ENCODE results near the gene KCNIP1. TPM values are rescaled to one million over a fixed set of nuclear protein-coding genes. Genes with fewer than 3 reads are reported as not detected.
A peak's percentile ranks its signal among the peaks of the same experiment; 100 is the strongest.

The KCNIP1 gene
- polyA plus RNA-seq, 2 of the 4 experiments (the other 2 are of a cell fraction) = not detected

- TF ChIP-seq CTCF (IDR thresholded peaks at IDR 0.05) (peak; percentile 90), KDM1A (IDR thresholded peaks at IDR 0.05; ENCODE audit: low read depth) (no peak)
Measured at GRCh38 chr5:170632985-170633234, 129.1 kb downstream of the KCNIP1 start (continued).

- TF ChIP-seq CHD4 (IDR thresholded peaks at IDR 0.05; ENCODE audit: borderline replicate concordance) (no peak), EHMT2 (IDR thresholded peaks at IDR 0.05; ENCODE audit: low read depth) (no peak), ZC3H11A (IDR thresholded peaks at IDR 0.05) (no peak), JUN (IDR thresholded peaks at IDR 0.05) (0 out of 5 replicates have a peak, but pooled peaks of 1 of the 2 experiments have one; percentile 31), PHF8 (IDR thresholded peaks at IDR 0.05; ENCODE audit: borderline replicate concordance, low read depth) (peak; percentile 30; the same call in 1 of the 2 replicates), HOXB13 (CRISPR knock-in tag; IDR thresholded peaks at IDR 0.05; ENCODE audit: low read depth) (no peak), EHF (CRISPR knock-in tag; IDR thresholded peaks at IDR 0.05) (no peak), ZNF302 (CRISPR knock-in tag; IDR thresholded peaks at IDR 0.05) (no peak), NR3C1 (IDR thresholded peaks at IDR 0.05) (no peak), USF2 (IDR thresholded peaks at IDR 0.05) (no peak), BHLHE40 (IDR thresholded peaks at IDR 0.05; ENCODE audit: low read depth, low read length) (no peak), ELK1 (IDR thresholded peaks at IDR 0.05; ENCODE audit: low read depth, low read length) (no peak), RAD21 (conservative IDR thresholded peaks at IDR 0.05 in 1 of 2, IDR thresholded peaks at IDR 0.05 in 1 of 2) (no peak)
- Histone ChIP-seq H3K9me3 (no peaks in the 10 kb centered on the region), H3K27ac (peak overlapping the region; percentile 66 to 84), H3K4me3 (peak overlapping the region; percentile 41), H3K4me2 (peak overlapping the region; percentile 88), H3K4me1 (peaks cover 20% of the 10 kb centered on the region)
- CTCF ChIA-PET = interaction anchor here (0.6 to 24.6 kb wide), 45 partner anchors 9 to 1470 kb away, joined by 3 to 508 read pairs (median 4); partner anchors contain the start of gene C5orf58
- DNase-seq (ENCODE audit: low read depth in 1 of 2, low spot score in 1 of 2) = peak; percentile 69 to 77
- peak; percentile 33 to 62 for ATAC-seq
- POLR2A ChIA-PET = interaction anchor here (1.3 to 1.5 kb wide), 2 partner anchors 198 to 202 kb away, joined by 5 to 6 read pairs; no protein-coding TSS in a partner anchor
- 23% methylated on average over 12 of the region's 25 CpGs for WGBS (ENCODE audit: missing lambda C conversion rate)
- FAIRE-seq = peak; percentile 39
Measured at GRCh38 chr5:170633235-170634081, 129.6 kb downstream of the KCNIP1 start.

- FAIRE-seq = no peak
- H3K4me1 ChIP-seq = peaks cover 20% of the 10 kb centered on the region
- ChIA-PET CTCF (interaction anchor here (1.0 to 24.6 kb wide), 18 partner anchors 10 to 410 kb away, joined by 3 to 508 read pairs (median 4); partner anchors contain the start of gene C5orf58), POLR2A (no interaction called here)
- no peak overlapping the region for H3K27ac ChIP-seq
- TF ChIP-seq MAFK (IDR thresholded peaks at IDR 0.05; ENCODE audit: partially characterized antibody) = peak; percentile 9
- no peak for TF ChIP-seq MAZ (IDR thresholded peaks at IDR 0.05; ENCODE audit: borderline replicate concordance, low read depth, low read length)
- no peak for ATAC-seq
- 85% methylated on average over 6 of the region's 6 CpGs for WGBS (ENCODE audit: missing lambda C conversion rate)
- no peaks in the 10 kb centered on the region for H3K9me3 ChIP-seq
- peak overlapping the region; percentile 88 for H3K4me2 ChIP-seq
- DNase-seq (ENCODE audit: low read depth in 1 of 2, low spot score in 1 of 2) = no peak
- no peak overlapping the region for H3K4me3 ChIP-seq
Measured at GRCh38 chr5:170634256-170634990, 130.6 kb downstream of the KCNIP1 start.
